H1 (cell line): ENCODE data around the gene CWC27. TPM values are rescaled to one million over a fixed set of nuclear protein-coding genes. Genes with fewer than 3 reads are reported as not detected.

ENCODE experiments used
- BCL11A ChIP-seq, 2 experiments: IDR thresholded peaks; one replicate each; pipeline ENCODE4 v1.6.1; 2011; ENCODE audit warnings: low read depth in 2 of 2, low read length in 2 of 2, mild to moderate bottlenecking in 2 of 2
- EGR1 ChIP-seq: IDR thresholded peaks from 2 replicates; pipeline ENCODE4 v1.6.1; 2011; ENCODE audit warnings: low read depth, low read length, borderline replicate concordance
- EP300 ChIP-seq, 2 experiments: IDR thresholded peaks; 1 replicate in 1 of 2; 2 replicates in 1 of 2; pipeline ENCODE4 v1.6.1; 2011 to 2012; ENCODE audit warnings: low read depth in 2 of 2, low read length in 2 of 2, mild to moderate bottlenecking in 2 of 2, borderline replicate concordance in 1 of 2, inconsistent platforms in 1 of 2, moderate library complexity in 1 of 2
- KDM4A ChIP-seq: IDR thresholded peaks from one replicate; pipeline ENCODE4 v1.7.1; 2012; ENCODE audit warnings: low read depth, mild to moderate bottlenecking, moderate library complexity, low read length, inconsistent platforms; ENCODE audit not compliant: severe bottlenecking
- PHF8 ChIP-seq: fragments of 200-600 bp; sonication (generic); conservative IDR thresholded peaks from 2 replicates; pipeline ENCODE4 v1.7.1; 2012; ENCODE audit warnings: low read depth, mild to moderate bottlenecking, inconsistent platforms, low read length, moderate library complexity
- SRF ChIP-seq: IDR thresholded peaks from 2 replicates; pipeline ENCODE4 v1.6.1; 2011; ENCODE audit warnings: mild to moderate bottlenecking, low read depth, low read length, moderate library complexity
- SUZ12 ChIP-seq: fragments of 200-600 bp; sonication (generic); IDR thresholded peaks from 2 replicates; pipeline ENCODE4 v1.6.1; 2012; ENCODE audit warnings: mild to moderate bottlenecking, inconsistent platforms, low read length, moderate library complexity, mixed read lengths
- TBP ChIP-seq: IDR thresholded peaks from 2 replicates; pipeline ENCODE4 v1.6.1; 2011; ENCODE audit warnings: low read depth, low read length, improper control_type of control experiment
- USF2 ChIP-seq: IDR thresholded peaks from 2 replicates; pipeline ENCODE4 v1.6.1; 2011; ENCODE audit warnings: low read length, improper control_type of control experiment
- polyA plus RNA-seq, 7 experiments: library from polyadenylated mRNA; depleted of rRNA in 3 of 7; stranded (reverse) in 5 of 7; unstranded in 2 of 7; fragments of >200 nt in 5 of 7; fragments of 200-250 nt in 2 of 7; gene quantifications; 1 replicate in 5 of 7; 2 replicates in 1 of 7; 4 replicates in 1 of 7; pipeline versions ENCODE4 v1.2.1 to v1.2.3, GENCODE V29; 2011 to 2013; ENCODE audit warnings: missing spikeins in 2 of 7, mixed read lengths in 2 of 7
- total RNA-seq: library from RNA; stranded (reverse); fragmentation: NEBNext Ultra II Directional; extraction: Animal tissue kit (Norgen Biotek cat#: 25700); gene quantifications from 2 replicates; pipeline ENCODE4 v1.2.1, GENCODE V29; 2021
- TF ChIP-seq, protein P1 (sequence below): fragments of 300-600 bp; sonication (generic); IDR thresholded peaks from 2 replicates; pipeline ENCODE4 v1.7.1; 2012; ENCODE audit warnings: low read length, moderate library complexity, mild to moderate bottlenecking, inconsistent platforms; ENCODE audit not compliant: insufficient replicate concordance

Gene CWC27
- total and polyA plus RNA-seq, 2 of the 8 experiments (the other 6 are each of a cell fraction or from before 2014, with no cell fraction given) = 24.9 to 43.4 TPM

- TF ChIP-seq, protein P1, sequence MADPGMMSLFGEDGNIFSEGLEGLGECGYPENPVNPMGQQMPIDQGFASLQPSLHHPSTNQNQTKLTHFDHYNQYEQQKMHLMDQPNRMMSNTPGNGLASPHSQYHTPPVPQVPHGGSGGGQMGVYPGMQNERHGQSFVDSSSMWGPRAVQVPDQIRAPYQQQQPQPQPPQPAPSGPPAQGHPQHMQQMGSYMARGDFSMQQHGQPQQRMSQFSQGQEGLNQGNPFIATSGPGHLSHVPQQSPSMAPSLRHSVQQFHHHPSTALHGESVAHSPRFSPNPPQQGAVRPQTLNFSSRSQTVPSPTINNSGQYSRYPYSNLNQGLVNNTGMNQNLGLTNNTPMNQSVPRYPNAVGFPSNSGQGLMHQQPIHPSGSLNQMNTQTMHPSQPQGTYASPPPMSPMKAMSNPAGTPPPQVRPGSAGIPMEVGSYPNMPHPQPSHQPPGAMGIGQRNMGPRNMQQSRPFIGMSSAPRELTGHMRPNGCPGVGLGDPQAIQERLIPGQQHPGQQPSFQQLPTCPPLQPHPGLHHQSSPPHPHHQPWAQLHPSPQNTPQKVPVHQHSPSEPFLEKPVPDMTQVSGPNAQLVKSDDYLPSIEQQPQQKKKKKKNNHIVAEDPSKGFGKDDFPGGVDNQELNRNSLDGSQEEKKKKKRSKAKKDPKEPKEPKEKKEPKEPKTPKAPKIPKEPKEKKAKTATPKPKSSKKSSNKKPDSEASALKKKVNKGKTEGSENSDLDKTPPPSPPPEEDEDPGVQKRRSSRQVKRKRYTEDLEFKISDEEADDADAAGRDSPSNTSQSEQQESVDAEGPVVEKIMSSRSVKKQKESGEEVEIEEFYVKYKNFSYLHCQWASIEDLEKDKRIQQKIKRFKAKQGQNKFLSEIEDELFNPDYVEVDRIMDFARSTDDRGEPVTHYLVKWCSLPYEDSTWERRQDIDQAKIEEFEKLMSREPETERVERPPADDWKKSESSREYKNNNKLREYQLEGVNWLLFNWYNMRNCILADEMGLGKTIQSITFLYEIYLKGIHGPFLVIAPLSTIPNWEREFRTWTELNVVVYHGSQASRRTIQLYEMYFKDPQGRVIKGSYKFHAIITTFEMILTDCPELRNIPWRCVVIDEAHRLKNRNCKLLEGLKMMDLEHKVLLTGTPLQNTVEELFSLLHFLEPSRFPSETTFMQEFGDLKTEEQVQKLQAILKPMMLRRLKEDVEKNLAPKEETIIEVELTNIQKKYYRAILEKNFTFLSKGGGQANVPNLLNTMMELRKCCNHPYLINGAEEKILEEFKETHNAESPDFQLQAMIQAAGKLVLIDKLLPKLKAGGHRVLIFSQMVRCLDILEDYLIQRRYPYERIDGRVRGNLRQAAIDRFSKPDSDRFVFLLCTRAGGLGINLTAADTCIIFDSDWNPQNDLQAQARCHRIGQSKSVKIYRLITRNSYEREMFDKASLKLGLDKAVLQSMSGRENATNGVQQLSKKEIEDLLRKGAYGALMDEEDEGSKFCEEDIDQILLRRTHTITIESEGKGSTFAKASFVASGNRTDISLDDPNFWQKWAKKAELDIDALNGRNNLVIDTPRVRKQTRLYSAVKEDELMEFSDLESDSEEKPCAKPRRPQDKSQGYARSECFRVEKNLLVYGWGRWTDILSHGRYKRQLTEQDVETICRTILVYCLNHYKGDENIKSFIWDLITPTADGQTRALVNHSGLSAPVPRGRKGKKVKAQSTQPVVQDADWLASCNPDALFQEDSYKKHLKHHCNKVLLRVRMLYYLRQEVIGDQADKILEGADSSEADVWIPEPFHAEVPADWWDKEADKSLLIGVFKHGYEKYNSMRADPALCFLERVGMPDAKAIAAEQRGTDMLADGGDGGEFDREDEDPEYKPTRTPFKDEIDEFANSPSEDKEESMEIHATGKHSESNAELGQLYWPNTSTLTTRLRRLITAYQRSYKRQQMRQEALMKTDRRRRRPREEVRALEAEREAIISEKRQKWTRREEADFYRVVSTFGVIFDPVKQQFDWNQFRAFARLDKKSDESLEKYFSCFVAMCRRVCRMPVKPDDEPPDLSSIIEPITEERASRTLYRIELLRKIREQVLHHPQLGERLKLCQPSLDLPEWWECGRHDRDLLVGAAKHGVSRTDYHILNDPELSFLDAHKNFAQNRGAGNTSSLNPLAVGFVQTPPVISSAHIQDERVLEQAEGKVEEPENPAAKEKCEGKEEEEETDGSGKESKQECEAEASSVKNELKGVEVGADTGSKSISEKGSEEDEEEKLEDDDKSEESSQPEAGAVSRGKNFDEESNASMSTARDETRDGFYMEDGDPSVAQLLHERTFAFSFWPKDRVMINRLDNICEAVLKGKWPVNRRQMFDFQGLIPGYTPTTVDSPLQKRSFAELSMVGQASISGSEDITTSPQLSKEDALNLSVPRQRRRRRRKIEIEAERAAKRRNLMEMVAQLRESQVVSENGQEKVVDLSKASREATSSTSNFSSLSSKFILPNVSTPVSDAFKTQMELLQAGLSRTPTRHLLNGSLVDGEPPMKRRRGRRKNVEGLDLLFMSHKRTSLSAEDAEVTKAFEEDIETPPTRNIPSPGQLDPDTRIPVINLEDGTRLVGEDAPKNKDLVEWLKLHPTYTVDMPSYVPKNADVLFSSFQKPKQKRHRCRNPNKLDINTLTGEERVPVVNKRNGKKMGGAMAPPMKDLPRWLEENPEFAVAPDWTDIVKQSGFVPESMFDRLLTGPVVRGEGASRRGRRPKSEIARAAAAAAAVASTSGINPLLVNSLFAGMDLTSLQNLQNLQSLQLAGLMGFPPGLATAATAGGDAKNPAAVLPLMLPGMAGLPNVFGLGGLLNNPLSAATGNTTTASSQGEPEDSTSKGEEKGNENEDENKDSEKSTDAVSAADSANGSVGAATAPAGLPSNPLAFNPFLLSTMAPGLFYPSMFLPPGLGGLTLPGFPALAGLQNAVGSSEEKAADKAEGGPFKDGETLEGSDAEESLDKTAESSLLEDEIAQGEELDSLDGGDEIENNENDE = no peak
- TF ChIP-seq PHF8 (no peak), SRF (no peak), SUZ12 (no peak), TBP (no peak), EP300 (IDR thresholded peaks at IDR 0.05; ENCODE audit: borderline replicate concordance in 1 of 2, low read depth in 2 of 2, low read length in 2 of 2) (no peak), EGR1 (no peak), BCL11A (IDR thresholded peaks at IDR 0.05; ENCODE audit: low read depth in 2 of 2, low read length in 2 of 2) (no peak), USF2 (no peak), KDM4A (no peak)
These were observed 199.9 kb downstream of the CWC27 start (continued) for GRCh38 chr5:64968591-64969110.
